ENCODE results near the gene DHX29.
"Not testable (repeated sequence)": the region's sequence is repeated elsewhere in the genome, so short reads cannot be mapped to it uniquely, and the experiment has no call there.

The DHX29 gene

DNA sequence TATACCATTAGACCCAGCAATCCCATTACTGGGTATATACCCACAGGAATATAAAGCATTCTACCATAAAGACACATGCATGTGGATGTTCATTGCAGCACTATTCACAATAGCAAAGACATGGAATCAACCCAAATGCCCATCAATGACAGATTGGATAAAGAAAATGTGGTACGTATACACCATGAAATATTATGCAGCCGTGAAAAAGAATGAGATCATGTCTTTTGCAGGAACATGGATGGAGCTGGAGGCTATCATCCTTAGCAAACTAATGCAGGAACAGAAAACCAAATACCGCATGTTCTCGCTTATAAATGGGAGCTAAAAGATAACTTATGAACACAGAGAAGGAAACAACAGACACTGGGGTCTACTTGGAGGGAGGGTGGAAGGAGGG is 10.7 kb upstream of the DHX29 start:
- H3K4me3 ChIP-seq (ENCODE audit: low read depth, low read length), result not testable (repeated sequence)

DNA sequence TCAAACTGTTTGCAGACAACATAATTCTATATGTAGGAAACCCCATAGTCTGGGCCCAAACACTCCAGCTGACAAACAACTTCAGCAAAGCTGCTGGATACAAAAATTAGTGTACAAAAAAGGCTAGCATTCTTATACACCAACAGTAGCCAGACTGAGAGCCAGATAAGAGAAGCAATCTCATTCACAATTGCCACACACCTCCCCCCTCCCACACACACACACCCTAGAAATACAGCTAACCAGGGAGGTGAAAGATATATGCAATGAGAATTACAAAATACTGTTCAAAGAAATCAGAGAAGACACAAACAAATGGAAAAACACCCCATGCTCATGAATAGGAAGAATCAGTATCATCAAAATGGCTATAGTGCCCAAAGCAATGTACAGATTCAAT is 9.3 kb upstream of the DHX29 start:
- no peak overlapping the region for H3K4me3 ChIP-seq (ENCODE audit: low read depth, low read length)

GRCh38 chr5:55316289-55316688 is 8.8 kb upstream of the DHX29 start:
- H3K4me3 ChIP-seq (ENCODE audit: low read depth, low read length), result no peak overlapping the region

DNA sequence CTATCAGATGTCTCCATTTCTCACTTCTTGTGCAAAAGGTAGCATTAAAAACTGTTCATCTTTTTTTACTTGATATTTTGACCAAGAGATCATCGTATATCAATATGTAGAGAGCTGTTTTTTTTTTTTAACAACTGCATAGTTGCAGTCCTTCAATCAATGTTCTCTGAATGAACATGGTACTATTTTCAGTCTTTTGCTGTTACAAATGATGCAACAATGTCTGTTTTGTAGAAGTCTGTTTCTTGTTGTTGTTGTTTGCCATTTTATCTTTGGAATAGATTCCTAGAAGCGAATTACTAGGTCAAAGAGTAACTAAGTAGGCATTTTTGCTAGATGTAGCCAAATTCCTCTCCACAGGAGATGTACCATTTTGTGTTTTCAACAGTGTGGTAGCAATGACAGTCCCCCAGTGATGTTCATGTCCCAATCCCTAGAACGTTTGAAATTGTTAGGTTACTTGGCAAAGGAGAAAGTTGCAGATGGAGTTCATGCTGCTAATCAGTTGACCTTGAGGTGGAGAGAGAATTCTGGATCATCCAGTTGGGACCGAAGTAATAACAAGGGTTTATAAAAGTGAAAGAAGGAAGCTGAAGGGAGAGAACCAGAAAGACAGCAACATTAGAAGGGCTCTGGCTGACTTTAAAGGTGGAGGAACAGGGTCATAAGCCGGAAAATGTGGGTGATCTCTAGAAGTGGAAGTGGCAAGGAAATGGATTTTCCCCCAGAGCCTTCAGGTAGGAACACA is 6.5 kb upstream of the DHX29 start:
- no peak overlapping the region for H3K4me3 ChIP-seq (ENCODE audit: low read depth, low read length)

- peak overlapping the region; percentile 94 for H3K4me3 ChIP-seq (ENCODE audit: low read depth, low read length)
Observed at GRCh38 chr5:55308254-55308836, 851 bp upstream of the DHX29 start.

DNA sequence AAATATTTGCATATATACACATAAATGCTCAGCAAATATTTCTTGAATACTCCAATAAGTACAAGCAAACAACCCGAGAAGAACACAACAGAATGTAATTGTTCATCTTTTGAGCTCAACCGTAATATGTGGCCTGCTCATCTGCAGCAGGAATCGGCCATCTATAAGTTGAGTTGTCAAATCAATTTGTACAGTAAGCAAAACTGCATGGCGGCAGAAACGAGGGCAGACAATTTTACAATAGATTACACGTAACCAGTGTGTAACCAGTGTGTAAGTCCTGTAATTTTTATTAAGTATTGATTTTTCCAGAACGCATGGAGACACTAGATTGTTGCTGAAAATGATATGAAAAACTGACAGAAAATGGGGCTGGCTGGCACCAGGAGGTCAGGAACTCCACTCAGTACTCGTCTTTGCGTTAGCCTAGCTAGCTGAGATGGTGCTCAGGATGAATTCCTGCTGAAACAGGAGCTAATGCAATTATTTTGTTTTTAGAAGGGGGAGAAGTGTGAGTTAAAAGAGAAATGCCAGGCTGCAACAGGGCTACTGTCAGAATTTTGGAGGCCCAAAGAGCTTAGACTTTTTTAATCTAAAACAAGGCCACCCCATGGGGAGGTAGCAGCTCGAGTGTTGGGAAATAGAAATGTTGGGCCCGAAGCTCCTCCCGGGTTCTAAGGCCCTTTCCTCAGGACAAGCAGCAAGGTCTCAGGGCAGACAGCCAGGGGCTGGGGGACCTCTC is 682 bp downstream of the DHX29 start:
- peak overlapping the region; percentile 94 for H3K4me3 ChIP-seq (ENCODE audit: low read depth, low read length)

DNA sequence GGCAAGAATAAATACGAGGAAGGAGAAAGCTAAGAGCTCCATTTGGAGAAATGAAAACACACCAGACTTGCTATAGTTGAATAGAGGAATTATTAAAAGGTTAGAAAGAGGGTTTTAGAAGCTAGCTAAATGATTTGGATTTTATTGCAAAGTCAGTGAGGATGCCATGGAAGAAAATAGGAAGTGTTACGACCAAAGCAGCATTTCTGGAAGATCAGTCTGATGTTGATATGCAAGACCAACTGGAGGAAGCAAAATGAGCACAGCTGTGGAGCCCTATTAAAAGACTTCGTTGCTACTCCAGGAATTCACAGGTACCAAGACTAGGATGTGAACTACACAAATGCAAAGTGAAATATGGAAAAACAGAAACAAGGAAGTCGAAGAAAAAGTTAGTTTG is 2.1 kb downstream of the DHX29 start:
- no peak overlapping the region for H3K4me3 ChIP-seq (ENCODE audit: low read depth, low read length)

GRCh38 chr5:55304584-55304983 is 2.9 kb downstream of the DHX29 start:
- no peak overlapping the region for H3K4me3 ChIP-seq (ENCODE audit: low read depth, low read length)

GRCh38 chr5:55303238-55303690 is 4.2 kb downstream of the DHX29 start:
- no peak overlapping the region for H3K4me3 ChIP-seq (ENCODE audit: low read depth, low read length)

DNA sequence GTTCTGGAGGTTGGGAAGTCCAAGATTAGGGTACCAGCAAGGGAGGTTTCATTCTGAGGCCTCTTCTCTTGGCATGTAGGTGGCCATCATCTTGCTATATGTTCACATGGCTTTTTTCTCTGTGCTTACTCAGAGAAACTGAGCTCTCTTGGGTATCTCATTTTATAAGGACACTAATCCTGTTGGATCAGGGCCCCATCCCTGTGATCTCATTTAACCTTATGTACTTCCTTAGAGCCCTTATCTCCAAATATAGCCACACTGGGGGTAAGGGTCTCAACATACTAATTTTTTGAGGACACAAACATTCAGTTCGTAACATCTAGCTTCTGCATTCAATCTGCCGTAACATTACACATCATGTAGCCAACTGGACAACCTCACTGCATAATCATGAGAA is 6.6 kb downstream of the DHX29 start:
- no peak overlapping the region for H3K4me3 ChIP-seq (ENCODE audit: low read depth, low read length)

GRCh38 chr5:55294935-55295334 is 12.6 kb downstream of the DHX29 start:
- no peak overlapping the region for H3K4me3 ChIP-seq (ENCODE audit: low read depth, low read length)

GRCh38 chr5:55290991-55291390 is 16.5 kb downstream of the DHX29 start:
- H3K4me3 ChIP-seq (ENCODE audit: low read depth, low read length), result no peak overlapping the region

GRCh38 chr5:55289808-55290207 is 17.7 kb downstream of the DHX29 start:
- no peak overlapping the region for H3K4me3 ChIP-seq (ENCODE audit: low read depth, low read length)

DNA sequence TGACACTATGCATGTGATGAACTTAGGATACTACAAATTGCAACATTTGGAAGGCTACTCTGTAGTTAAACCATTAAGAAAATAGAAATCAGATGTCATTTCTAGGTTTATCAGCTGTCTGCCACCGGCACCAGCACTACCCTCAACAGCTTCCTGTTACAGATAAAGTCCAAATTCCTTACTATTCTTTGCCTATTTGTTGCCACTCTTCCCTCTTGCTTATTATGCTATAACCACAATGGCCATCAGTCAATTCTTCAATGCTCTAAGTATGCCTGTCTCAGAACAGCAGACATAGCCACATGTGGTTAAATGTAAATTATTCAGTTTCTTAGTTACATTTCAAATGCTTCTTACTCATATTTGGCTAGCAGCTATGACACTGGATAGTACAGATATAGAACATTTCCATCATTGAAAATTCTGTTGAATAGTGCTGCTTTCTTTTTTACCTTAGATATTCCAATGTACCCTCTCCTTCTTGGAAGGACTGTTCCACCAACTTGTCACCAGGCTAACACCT is 21.0 kb downstream of the DHX29 start:
- H3K4me3 ChIP-seq (ENCODE audit: low read depth, low read length), result no peak overlapping the region

DNA sequence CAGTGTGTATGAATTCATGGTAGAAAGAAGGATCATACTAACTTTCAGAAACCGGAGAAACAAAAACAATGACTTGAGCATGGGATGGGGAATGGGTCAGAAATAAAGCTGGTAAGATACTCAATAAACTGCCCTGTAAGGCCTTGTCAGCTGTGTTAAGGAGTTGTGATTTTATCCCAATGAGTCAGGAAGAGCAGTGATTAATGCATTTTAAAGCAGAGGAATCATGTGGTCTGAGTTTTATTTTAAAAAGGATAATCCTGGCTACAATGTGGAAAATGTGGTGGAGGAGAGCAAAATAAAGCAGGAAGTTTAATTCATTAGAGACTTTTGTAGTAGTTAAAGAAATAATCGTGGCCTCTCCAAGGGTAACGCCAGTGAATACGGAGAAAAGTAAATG is 28.7 kb downstream of the DHX29 start:
- no peak overlapping the region for H3K4me3 ChIP-seq (ENCODE audit: low read depth, low read length)

DNA sequence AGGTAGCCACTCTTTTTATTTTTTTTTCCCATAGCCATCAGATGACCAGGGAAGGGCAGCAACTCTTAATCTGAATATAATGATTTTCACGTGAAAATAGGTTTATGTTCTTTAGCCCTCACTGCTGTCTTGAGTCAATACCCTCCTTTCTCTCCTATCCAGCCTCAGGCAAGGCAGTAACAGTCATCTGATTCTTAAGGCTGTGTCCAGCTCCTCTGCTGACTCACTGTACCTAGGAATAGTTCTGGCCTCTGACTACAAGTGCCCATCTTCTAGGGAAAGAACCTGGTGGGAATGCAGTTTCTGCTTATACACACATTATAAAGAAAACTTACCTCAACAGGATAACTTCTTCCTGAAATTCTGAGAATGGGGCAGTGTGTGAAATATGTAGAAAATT is 30.7 kb downstream of the DHX29 start:
- no peak overlapping the region for H3K4me3 ChIP-seq (ENCODE audit: low read depth, low read length)

DNA sequence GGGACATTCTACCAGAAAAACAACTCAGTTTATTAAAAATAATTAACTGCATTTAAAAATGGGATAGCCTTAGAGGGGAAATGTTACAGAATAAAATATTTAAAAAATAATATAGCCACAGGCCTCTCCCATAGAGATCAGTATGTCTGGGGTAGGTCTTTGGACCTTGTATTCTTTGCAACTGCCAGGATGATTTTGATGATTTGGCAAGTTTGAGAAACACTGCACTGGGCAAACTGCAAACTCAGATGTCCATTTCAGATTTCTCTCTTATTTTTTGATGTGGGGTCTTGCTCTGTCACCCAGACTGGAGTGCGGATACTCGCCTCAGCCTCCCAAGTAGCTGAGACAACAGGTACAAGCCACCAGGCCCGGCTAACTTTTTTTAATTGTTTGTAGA is 49.2 kb downstream of the DHX29 start:
- no peak overlapping the region for H3K4me3 ChIP-seq (ENCODE audit: low read depth, low read length)

DNA sequence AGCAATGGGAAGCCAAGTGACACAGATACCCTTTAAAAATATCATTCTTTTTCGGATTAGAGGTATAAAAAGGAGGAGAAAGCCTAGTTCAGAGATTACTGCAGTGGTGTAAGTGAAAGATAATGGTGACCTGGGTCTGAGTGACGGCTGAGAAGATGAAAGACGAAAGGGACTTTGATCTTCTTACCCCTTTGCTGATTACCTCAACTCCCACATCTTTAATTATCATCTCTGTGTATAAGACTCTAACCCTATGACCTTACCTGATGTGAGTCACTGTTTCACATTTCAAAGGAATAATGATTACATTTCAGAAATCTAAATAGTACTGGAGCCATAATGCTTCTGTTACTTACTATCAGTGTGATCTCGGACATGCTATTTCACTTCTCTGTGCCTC is 52.7 kb downstream of the DHX29 start:
- H3K4me3 ChIP-seq (ENCODE audit: low read depth, low read length), result no peak overlapping the region

GRCh38 chr5:55250064-55250463 is 57.4 kb downstream of the DHX29 start:
- no peak overlapping the region for H3K4me3 ChIP-seq (ENCODE audit: low read depth, low read length)

DNA sequence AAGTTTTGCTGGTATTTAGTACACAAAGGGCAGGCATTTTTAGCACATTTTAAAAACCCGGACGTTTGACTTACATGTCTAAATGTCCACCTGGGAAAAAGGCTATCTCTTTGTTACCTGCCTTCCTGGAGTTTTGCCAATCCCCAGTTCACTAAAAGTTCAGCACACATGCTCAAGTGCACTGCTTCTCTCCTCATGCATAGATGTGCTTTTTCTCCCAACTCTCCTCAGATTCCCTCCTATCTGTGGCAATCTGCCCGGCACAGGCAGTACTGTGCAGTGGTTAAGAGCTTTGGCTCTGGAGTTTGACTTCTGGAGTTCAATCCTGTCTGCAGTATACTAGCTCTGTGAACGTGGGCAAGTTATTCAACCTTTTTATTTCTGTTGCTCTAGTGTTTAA is 65.7 kb downstream of the DHX29 start:
- H3K4me3 ChIP-seq (ENCODE audit: low read depth, low read length), result no peak overlapping the region

DNA sequence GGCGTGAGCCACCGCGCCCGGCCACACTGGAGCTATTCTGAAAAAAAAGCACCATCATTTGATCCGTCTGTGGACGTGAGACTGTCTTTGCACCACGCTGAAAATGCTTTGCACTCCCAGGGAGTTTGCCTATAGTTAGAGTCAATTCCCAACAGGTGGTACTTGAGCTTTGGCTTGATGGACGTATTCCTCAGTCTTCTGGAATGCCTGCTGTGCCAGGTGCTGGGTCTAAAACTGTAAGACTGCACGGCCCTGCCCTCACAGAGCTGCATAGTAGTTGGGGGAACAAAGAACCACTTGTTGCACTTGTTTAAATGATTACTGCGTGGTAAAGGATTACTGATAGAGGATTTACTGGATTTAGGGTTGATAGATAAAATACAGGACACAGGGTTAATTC is 70.7 kb downstream of the DHX29 start:
- no peak overlapping the region for H3K4me3 ChIP-seq (ENCODE audit: low read depth, low read length)

DNA sequence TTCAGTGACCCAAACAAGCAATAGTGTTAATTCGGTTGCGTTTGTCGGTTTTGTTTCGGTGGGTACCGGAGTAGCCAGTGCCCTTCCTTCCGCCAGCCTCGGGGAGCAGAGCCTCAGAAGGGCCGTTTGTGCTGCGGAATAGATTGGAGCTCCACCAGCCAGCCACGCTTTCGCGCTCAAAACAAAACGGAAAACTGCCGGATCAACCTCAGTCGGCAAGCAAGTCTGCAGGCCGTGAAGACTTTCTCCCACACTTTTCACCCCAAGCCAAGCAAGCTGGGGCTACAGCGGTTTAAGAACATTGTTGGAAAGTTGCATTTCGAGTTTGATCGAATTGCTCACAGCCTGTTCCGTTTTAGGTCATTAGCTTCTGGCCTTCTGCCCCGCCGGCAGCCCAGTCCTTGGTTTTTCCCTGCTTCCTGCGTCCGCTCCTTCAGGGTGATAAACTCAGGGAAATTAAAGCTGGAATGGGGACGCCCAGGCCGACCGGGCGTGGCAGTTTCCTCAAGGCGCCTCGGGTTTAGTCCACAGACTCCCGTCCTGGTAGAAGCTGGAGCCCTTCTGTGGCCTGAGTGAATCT is 73.3 kb downstream of the DHX29 start:
- peak overlapping the region; percentile 40 for H3K4me3 ChIP-seq (ENCODE audit: low read depth, low read length)

Measured in iPS-11a (cell line).